Suprapubic skin (tissue), 3 donors: ENCODE data around the gene PLXNB3.

ENCODE experiments used
- EP300 ChIP-seq: sonication (generic); formaldehyde crosslinking; IDR thresholded peaks from one replicate; pipeline ENCODE4 v1.6.1; 2017; ENCODE audit warnings: antibody characterized with exemption
- TF ChIP-seq, protein P1 (sequence below), 2 donors: fragments of 200-600 bp in 1 of 2; fragments of 450-650 bp in 1 of 2; sonication (generic) in 1 of 2; IDR thresholded peaks; one replicate each; pipeline ENCODE4 v1.5.1; 2016 to 2019; ENCODE audit warnings: antibody characterized with exemption in 2 of 2, mild to moderate bottlenecking in 1 of 2, moderate library complexity in 1 of 2

DNA sequence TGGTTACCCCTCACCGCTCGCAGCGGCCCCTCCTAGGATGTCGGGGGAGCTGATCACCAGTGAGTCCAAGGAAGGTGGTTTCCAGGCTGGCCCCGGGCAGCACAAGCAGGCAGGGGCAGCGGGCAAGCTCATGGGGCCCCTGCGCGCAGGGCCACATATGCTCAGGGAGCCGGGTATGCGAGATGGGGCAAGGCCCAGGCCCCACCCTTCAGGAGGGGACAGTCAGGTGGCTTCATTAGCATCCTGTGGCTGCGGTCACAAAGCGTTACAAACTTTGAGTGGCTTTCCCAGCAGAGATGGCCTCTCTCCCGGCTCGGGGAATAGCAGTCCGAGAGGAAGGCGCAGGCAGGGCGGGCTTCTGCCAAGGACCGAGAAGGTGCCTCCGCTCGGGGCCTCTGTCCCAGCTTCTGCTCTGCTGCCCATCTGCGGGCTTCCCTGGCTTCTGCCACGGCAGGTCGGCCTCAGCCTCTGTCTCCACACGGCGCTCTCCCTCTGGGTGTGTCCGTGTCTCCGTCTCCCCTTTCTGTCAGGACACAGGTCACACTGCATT, 25.9 kb upstream of the PLXNB3 start:
- TF ChIP-seq, protein P1, sequence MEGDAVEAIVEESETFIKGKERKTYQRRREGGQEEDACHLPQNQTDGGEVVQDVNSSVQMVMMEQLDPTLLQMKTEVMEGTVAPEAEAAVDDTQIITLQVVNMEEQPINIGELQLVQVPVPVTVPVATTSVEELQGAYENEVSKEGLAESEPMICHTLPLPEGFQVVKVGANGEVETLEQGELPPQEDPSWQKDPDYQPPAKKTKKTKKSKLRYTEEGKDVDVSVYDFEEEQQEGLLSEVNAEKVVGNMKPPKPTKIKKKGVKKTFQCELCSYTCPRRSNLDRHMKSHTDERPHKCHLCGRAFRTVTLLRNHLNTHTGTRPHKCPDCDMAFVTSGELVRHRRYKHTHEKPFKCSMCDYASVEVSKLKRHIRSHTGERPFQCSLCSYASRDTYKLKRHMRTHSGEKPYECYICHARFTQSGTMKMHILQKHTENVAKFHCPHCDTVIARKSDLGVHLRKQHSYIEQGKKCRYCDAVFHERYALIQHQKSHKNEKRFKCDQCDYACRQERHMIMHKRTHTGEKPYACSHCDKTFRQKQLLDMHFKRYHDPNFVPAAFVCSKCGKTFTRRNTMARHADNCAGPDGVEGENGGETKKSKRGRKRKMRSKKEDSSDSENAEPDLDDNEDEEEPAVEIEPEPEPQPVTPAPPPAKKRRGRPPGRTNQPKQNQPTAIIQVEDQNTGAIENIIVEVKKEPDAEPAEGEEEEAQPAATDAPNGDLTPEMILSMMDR (IDR thresholded peaks at IDR 0.05): no peak
- no peak for TF ChIP-seq EP300
